A673 (cell line): ENCODE measurements around the gene ORAI2.
"Not testable (repeated sequence)": the region's sequence is repeated elsewhere in the genome, so short reads cannot be mapped to it uniquely, and the experiment has no call there.

Experiments
- CTCF ChIP-seq: fragments of 300-800, 200-600 bp; sonication (generic); conservative IDR thresholded peaks from 2 replicates; pipeline ENCODE4 v1.5.1; 2017; ENCODE audit warnings: low read depth, mild to moderate bottlenecking, antibody characterized with exemption, low read length, moderate library complexity, mixed read lengths
- EZH2 ChIP-seq: fragments of 200-600 bp; sonication (generic); IDR thresholded peaks from 2 replicates; pipeline ENCODE4 v1.6.1; 2017; ENCODE audit warnings: borderline replicate concordance, low read depth, mild to moderate bottlenecking, mixed read lengths, antibody characterized with exemption, low read length; ENCODE audit not compliant: poor library complexity, severe bottlenecking

GRCh38 chr7:102494473-102495149 lies 61.2 kb downstream of the ORAI2 start:
- not testable (repeated sequence) for TF ChIP-seq CTCF, EZH2
